Right atrium auricular region (tissue), 2 donors: ENCODE results near the gene DYNLT4. TPM values are rescaled to one million over a fixed set of nuclear protein-coding genes. Genes with fewer than 3 reads are reported as not detected.
"Not testable (repeated sequence)": the region's sequence is repeated elsewhere in the genome, so short reads cannot be mapped to it uniquely, and the experiment has no call there.

Source experiments
- DNase-seq: peaks from one replicate; pipeline ENCODE4 v3.0.0-alpha.2; 2019; ENCODE audit warnings: low spot score
- H3K27ac ChIP-seq, 2 donors: fragments of 200-600 bp; sonication (generic); 1 replicate in 1 of 2; 2 replicates in 1 of 2; pipeline ENCODE4 v1.5.1; 2016 to 2019
- H3K27me3 ChIP-seq, 2 donors: fragments of 200-600 bp; sonication (generic); one replicate each; pipeline versions ENCODE4 v1.5.1 to v1.6.0; 2017 to 2019
- H3K36me3 ChIP-seq: fragments of 200-600 bp; sonication (generic); one replicate; pipeline ENCODE4 v1.5.1; 2016
- H3K4me1 ChIP-seq, 2 donors: fragments of 200-600 bp; sonication (generic); one replicate each; pipeline versions ENCODE4 v1.5.1 to v1.6.0; 2017 to 2019
- H3K4me3 ChIP-seq, 2 donors: fragments of 200-600 bp; sonication (generic); 1 replicate in 1 of 2; 2 replicates in 1 of 2; pipeline ENCODE4 v1.5.1; 2017 to 2019; ENCODE audit warnings: mild to moderate bottlenecking in 1 of 2, moderate library complexity in 1 of 2
- H3K9me3 ChIP-seq, 2 donors: fragments of 200-600 bp; sonication (generic); one replicate each; pipeline ENCODE4 v1.5.1; 2019
- total RNA-seq, 2 donors: library from RNA; depleted of rRNA; stranded (reverse); fragments of >200 nt; gene quantifications; one replicate each; pipeline ENCODE4 v1.1.0, GENCODE V29; 2016
- TF ChIP-seq, protein P1 (sequence below), 2 donors: fragments of 200-600 bp; sonication (generic); IDR thresholded peaks; one replicate each; pipeline ENCODE4 v1.5.1; 2019; ENCODE audit warnings: antibody characterized with exemption in 2 of 2

Gene DYNLT4
- total RNA-seq, 2 donors from 2014 or later: 2.4 TPM; not detected in 1

DNA sequence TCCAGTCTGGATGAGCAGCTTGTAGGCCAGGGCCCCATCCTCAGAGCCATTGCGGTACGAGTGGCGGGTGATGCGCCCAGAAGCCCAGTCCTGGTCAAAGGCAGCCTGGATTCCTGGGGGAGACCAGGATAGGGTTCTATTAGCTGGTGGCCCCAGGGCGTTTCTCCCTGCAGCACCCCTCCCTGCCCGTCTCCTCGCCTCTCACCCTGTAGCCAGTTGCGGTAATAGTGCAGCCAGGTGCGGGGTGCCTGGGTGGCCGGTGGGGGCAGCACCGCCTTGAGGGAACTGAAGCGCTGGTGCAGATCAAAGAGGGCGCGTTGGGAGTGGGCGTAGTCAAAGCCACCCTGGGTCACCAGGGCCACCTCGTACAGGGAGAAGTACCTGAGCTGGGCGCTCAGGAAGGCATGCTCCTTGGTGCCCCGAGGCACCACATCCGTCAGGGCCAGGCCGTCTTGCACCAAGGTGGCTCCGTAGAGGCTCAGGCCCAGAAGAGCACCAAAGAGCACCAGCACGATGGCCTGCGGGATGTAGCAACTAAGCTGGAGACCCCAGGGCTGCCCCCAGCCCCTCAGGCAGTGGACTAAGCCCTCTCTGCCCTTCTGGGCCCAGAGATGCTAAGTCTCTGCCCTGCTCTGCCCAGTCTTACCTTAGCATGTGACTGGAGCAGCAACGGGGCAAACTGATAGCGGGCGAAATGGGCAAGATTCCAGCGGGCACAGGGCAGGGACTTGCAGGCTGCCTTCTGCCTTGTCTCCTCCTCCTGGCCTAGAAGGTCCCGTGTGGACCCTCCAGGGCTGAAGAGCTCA, 20.2 kb upstream of the DYNLT4 start:
- Histone ChIP-seq H3K9me3 (no peaks in the 10 kb centered on the region), H3K27ac (no peak overlapping the region)
- DNase-seq: no peak

DNA sequence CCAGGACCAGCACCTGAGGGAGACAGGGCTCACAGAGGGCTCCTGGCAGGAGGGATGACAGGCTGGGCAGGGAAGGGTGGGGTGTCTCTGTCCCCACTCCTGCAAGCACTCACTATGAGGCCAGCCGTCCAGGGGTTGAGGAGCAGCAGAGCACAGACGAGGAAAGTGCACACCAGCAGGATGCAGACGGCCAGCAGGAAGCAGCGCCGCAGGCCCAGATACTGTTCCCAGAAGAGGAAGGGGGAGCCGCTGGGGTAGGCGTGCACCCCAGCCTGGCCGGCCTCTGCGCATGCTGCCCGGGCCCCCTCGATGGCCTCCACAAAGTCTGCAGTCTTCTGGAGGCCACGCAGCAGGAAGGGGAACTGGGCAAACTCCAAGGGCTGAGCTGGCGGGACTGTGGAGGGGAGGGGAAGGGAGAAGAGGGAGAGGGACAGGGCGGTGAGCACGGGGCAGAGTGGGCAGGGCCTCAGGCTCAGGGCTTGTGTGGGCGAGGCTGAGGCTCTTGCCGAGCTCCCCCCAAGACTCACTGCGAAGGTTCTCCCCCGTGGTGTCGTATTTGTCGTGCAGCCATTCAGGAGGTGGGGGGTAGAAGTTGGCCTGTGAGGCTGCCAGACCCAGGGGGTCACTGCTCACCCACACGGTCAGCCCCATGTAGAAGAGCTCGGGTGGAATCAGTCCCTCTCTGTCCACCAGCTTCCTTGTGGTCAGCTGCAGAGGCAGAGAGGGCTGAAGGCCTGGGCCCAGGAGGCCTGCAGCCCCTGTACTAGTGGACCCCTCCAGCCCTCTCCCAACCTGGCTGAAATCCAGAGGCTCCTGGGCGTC, 19.4 kb upstream of the DYNLT4 start:
- no peaks in the 10 kb centered on the region for H3K36me3 ChIP-seq
- DNase-seq: no peak
- no peaks in the 10 kb centered on the region for H3K9me3 ChIP-seq
- peaks cover 0 to 4% of the 10 kb centered on the region in 2 donors for H3K4me1 ChIP-seq
- H3K4me3 ChIP-seq: peak overlapping the region in 1 of 2 donors; percentile 27
- H3K27ac ChIP-seq: peak overlapping the region; percentile 42 to 51
- no peaks in the 10 kb centered on the region for H3K27me3 ChIP-seq
- TF ChIP-seq, protein P1, sequence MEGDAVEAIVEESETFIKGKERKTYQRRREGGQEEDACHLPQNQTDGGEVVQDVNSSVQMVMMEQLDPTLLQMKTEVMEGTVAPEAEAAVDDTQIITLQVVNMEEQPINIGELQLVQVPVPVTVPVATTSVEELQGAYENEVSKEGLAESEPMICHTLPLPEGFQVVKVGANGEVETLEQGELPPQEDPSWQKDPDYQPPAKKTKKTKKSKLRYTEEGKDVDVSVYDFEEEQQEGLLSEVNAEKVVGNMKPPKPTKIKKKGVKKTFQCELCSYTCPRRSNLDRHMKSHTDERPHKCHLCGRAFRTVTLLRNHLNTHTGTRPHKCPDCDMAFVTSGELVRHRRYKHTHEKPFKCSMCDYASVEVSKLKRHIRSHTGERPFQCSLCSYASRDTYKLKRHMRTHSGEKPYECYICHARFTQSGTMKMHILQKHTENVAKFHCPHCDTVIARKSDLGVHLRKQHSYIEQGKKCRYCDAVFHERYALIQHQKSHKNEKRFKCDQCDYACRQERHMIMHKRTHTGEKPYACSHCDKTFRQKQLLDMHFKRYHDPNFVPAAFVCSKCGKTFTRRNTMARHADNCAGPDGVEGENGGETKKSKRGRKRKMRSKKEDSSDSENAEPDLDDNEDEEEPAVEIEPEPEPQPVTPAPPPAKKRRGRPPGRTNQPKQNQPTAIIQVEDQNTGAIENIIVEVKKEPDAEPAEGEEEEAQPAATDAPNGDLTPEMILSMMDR (IDR thresholded peaks at IDR 0.05): no peak

More for the DNA sequence above, 20.2 kb upstream of the DYNLT4 start:
- H3K27me3 ChIP-seq: no peaks in the 10 kb centered on the region
- no peaks in the 10 kb centered on the region for H3K36me3 ChIP-seq
- TF ChIP-seq, protein P1 (IDR thresholded peaks at IDR 0.05): no peak
- H3K4me3 ChIP-seq: no peak overlapping the region
- peaks cover 0 to 4% of the 10 kb centered on the region in 2 donors for H3K4me1 ChIP-seq

DNA sequence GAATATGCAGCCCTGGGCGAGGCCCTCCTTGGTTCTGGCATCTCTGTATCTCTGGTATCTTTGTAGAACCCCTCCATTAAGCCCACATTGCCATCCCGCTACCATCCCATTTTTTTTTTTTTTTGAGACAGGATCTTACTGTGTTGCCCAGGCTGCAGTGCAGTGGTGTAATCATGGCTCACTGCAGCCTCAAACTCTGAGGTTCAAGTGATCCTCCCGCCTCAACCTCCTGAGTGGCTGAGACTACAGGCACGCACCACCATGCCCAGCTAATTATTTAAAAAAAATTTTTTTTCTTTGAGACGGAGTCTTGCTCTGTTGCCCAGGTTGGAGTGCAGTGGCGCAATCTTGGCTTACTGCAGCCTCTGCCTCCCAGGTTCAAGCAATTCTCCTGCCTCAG, 17.2 kb upstream of the DYNLT4 start:
- not testable (repeated sequence) for H3K4me3 ChIP-seq, H3K27ac ChIP-seq, H3K27me3 ChIP-seq, H3K9me3 ChIP-seq, DNase-seq, H3K36me3 ChIP-seq
- H3K4me1 ChIP-seq: peaks cover 0 to 13% of the 10 kb centered on the region in 2 donors

DNA sequence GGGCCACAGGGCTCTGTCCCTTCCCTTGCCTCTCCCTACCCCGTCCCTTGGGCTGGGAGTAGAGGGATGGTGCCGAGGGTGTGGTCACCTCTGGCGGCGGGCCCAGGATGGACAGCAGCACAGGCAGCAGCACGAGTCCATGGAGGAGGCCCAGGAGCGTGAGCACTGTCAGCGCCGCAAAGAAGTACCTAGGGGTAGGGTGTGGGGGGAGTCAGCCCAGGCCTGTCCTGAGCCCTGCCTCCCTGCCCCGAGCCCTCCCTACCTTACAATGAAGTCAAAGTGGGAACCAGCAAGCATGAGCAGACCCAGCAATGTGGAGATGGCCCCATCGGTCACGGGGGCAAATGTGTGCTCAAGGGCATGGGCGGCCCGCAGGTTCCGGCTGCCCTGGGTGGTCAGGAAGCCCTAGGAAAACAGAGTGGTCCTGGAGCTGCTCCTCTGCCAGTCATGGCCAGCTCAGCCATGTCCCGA, 15.9 kb upstream of the DYNLT4 start:
- Histone ChIP-seq H3K27ac (no peak overlapping the region), H3K36me3 (no peaks in the 10 kb centered on the region), H3K9me3 (no peaks in the 10 kb centered on the region), H3K4me3 (no peak overlapping the region), H3K4me1 (peaks cover 0 to 23% of the 10 kb centered on the region in 2 donors), H3K27me3 (no peaks in the 10 kb centered on the region)
- TF ChIP-seq, protein P1 (IDR thresholded peaks at IDR 0.05): no peak
- DNase-seq: no peak

DNA sequence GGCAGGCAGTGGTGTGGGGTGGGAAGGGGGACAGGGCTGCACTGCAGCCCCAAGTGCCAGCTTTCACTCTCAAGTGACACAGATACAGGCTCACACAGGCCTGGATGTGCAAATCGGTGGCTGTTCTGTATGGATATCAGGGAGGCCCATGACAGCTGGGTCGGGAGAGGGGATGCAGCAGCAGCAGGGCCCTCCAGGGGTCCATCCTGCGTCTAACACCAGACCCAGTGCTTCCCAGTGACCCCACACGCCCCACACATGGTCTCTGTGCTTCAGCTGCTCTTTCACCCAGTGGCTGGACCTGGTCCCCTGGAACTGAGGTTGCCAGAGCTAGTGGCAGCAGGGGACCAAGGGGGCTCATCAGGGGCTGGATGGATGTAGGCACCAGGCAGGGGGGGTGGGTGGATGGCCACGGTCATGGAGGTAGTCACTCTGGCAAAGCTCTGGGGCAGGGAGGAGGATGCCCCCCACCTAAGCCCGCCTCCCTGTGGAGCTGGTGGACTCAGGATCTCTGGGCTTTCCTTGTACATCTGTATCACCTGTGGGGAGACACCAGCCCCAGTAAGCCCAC, 15.1 kb upstream of the DYNLT4 start:
- H3K36me3 ChIP-seq: no peaks in the 10 kb centered on the region
- H3K9me3 ChIP-seq: no peaks in the 10 kb centered on the region
- TF ChIP-seq, protein P1 (IDR thresholded peaks at IDR 0.05): no peak
- H3K27me3 ChIP-seq: no peaks in the 10 kb centered on the region
- DNase-seq: no peak
- no peak overlapping the region for H3K27ac ChIP-seq
- H3K4me1 ChIP-seq: peaks cover 0 to 23% of the 10 kb centered on the region in 2 donors
- H3K4me3 ChIP-seq: no peak overlapping the region
